Occipital lobe (tissue), 2 donors: Measurements from ENCODE around the gene FNBP1L. TPM values are rescaled to one million over a fixed set of nuclear protein-coding genes. Genes with fewer than 3 reads are reported as not detected.
"Not testable (repeated sequence)": the region's sequence is repeated elsewhere in the genome, so short reads cannot be mapped to it uniquely, and the experiment has no call there.

Experiments used
- DNase-seq: peaks from one replicate; lab custom pipeline; 2025; lab: John Stamatoyannopoulos, UW
- total RNA-seq: library from RNA; depleted of rRNA; stranded (reverse); fragments of >200 nt; gene quantifications from one replicate; pipeline ENCODE4 v1.2.3, GENCODE V29; 2014

Gene FNBP1L
- total RNA-seq, 1 donor from 2014 or later: 280 TPM

- DNase-seq: no peak
Measured at GRCh38 chr1:93442741-93443140, 5.2 kb upstream of the FNBP1L start.

- DNase-seq: no peak
Measured at GRCh38 chr1:93443454-93443853, 4.5 kb upstream of the FNBP1L start.

GRCh38 chr1:93446837-93447451 lies 974 bp upstream of the FNBP1L start:
- no peak for DNase-seq

- DNase-seq: no peak
Measured at GRCh38 chr1:93448292-93448982, 519 bp downstream of the FNBP1L start.

GRCh38 chr1:93448983-93449804 lies 1.3 kb downstream of the FNBP1L start:
- no peak for DNase-seq

- no peak for DNase-seq
Measured at GRCh38 chr1:93450321-93450720, 2.4 kb downstream of the FNBP1L start.

- DNase-seq: no peak
Measured at GRCh38 chr1:93453911-93454310, 6.0 kb downstream of the FNBP1L start.

GRCh38 chr1:93459126-93459525 lies 11.2 kb downstream of the FNBP1L start:
- no peak for DNase-seq

- DNase-seq: no peak
Measured at GRCh38 chr1:93461236-93461635, 13.3 kb downstream of the FNBP1L start.

GRCh38 chr1:93463960-93464359 lies 16.0 kb downstream of the FNBP1L start:
- DNase-seq: no peak

- DNase-seq: not testable (repeated sequence)
Measured at GRCh38 chr1:93465371-93466082, 17.6 kb downstream of the FNBP1L start.

- no peak for DNase-seq
Measured at GRCh38 chr1:93467606-93468005, 19.7 kb downstream of the FNBP1L start.

- DNase-seq: no peak
Measured at GRCh38 chr1:93468662-93469061, 20.7 kb downstream of the FNBP1L start.

- not testable (repeated sequence) for DNase-seq
Measured at GRCh38 chr1:93469223-93469622, 21.3 kb downstream of the FNBP1L start.

GRCh38 chr1:93471284-93471683 lies 23.4 kb downstream of the FNBP1L start:
- no peak for DNase-seq

GRCh38 chr1:93471911-93472310 lies 24.0 kb downstream of the FNBP1L start:
- no peak for DNase-seq

- DNase-seq: no peak
Measured at GRCh38 chr1:93474321-93474720, 26.4 kb downstream of the FNBP1L start.

- no peak for DNase-seq
Measured at GRCh38 chr1:93475681-93476080, 27.8 kb downstream of the FNBP1L start.

- DNase-seq: not testable (repeated sequence)
Measured at GRCh38 chr1:93479133-93479745, 31.3 kb downstream of the FNBP1L start.

GRCh38 chr1:93481899-93482298 lies 34.0 kb downstream of the FNBP1L start:
- DNase-seq: not testable (repeated sequence)

GRCh38 chr1:93483200-93483599 lies 35.3 kb downstream of the FNBP1L start:
- DNase-seq: no peak
